Osteocyte (in vitro differentiated cells): ENCODE data around the gene CASTOR1. TPM values are rescaled to one million over a fixed set of nuclear protein-coding genes. Genes with fewer than 3 reads are reported as not detected.

Experiments
- DNase-seq: peaks from one replicate; pipeline ENCODE4 v3.0.0; 2021; ENCODE audit warnings: mixed read lengths; ENCODE audit not compliant: unreplicated experiment; ENCODE audit errors: extremely low spot score
- H3K27ac Mint-ChIP-seq: one replicate; pipeline ENCODE4 v1.8.0; 2021; ENCODE audit warnings: mild to moderate bottlenecking, mixed read lengths; ENCODE audit not compliant: unreplicated experiment
- H3K27me3 Mint-ChIP-seq: one replicate; pipeline ENCODE4 v1.8.0; 2021; ENCODE audit warnings: mixed read lengths; ENCODE audit not compliant: unreplicated experiment
- H3K36me3 Mint-ChIP-seq: one replicate; pipeline ENCODE4 v1.8.0; 2021; ENCODE audit warnings: mixed read lengths; ENCODE audit not compliant: unreplicated experiment
- H3K4me1 Mint-ChIP-seq: one replicate; pipeline ENCODE4 v1.8.0; 2021; ENCODE audit warnings: mixed read lengths; ENCODE audit not compliant: unreplicated experiment
- H3K4me3 Mint-ChIP-seq: one replicate; pipeline ENCODE4 v1.8.0; 2021; ENCODE audit warnings: mild to moderate bottlenecking, moderate library complexity, mixed read lengths; ENCODE audit not compliant: unreplicated experiment
- H3K9me3 Mint-ChIP-seq: one replicate; pipeline ENCODE4 v1.8.0; 2021; ENCODE audit warnings: mixed read lengths; ENCODE audit not compliant: unreplicated experiment
- CTCF ChIP-seq: fragments of 200-600 bp; sonication (generic); IDR thresholded peaks from 2 replicates; pipeline ENCODE4 v1.5.0; 2021; ENCODE audit warnings: antibody characterized with exemption, mild to moderate bottlenecking, moderate library complexity
- total RNA-seq: library from RNA; stranded (reverse); gene quantifications from 2 replicates; pipeline ENCODE4 v1.2.1, GENCODE V29; 2021

CASTOR1 gene
- total RNA-seq, 1 donor from 2014 or later: 12.2 TPM

GRCh38 chr22:30267382-30268302 is 21.7 kb downstream of the CASTOR1 start:
- Mint-ChIP-seq H3K9me3 (no peaks in the 10 kb centered on the region), H3K36me3 (no peaks in the 10 kb centered on the region), H3K27ac (no peak overlapping the region), H3K4me1 (peaks cover 6% of the 10 kb centered on the region), H3K4me3 (no peak overlapping the region), H3K27me3 (no peaks in the 10 kb centered on the region)
- no peak for DNase-seq
- TF ChIP-seq CTCF: no peak

DNA sequence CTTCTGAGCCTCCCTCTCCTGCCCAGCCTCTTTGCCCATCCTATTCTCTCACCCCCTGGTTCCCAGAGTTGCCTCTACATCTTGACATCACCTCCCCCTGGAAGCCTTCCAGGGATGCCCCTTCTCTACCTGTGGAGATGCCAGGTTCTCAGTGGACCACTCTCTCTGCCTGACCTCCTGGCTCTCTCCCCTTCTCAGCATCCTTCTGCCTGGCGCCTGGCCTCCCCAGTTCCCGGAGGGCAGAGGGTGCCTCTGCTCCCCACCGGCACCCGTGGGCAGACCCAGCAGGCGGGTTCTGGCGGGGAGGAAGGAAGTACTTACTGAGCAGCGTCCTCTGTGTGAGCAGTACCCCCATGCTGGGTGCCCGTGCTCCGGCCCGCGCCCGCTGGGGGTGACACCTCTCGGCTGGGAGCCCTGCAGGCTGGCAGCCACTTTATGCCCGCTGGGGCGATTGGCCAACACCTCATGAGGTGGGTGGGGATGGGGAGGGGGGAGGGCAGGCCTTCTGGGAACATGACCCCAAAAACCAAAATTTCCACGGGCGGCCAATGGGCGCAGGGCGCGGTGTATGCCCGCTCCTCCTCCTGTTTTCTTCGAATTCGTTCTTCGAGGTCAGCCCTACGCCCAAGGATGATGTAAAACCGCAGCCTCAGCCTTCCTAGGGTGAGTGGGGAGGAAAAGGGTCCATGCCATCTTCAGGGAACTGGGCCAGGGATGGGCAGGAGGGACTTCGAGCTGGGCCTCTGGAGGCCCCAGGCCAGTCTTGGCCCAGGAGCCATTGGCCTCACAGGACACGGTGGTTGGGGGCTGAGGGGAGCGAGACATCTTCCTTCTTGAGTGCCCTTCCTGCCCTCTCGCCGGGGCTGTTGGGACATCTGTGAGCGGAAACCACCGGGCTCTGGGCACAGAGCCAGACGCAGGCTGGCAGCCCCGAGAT is 22.6 kb downstream of the CASTOR1 start, which contains the start of gene OSM:
Gene OSM, minus strand, starts transcription at position 407 of the 937 bp plus-strand sequence. Its CDS starts 52 bp downstream, at position 355.
- no peak for DNase-seq
- Mint-ChIP-seq H3K4me3 (no peak within 1 kb of the TSS), H3K27me3 (no peaks in the 10 kb centered on the region), H3K36me3 (no peaks in the 10 kb centered on the region), H3K9me3 (no peaks in the 10 kb centered on the region), H3K4me1 (peaks cover 6% of the 10 kb centered on the region), H3K27ac (no peak within 1 kb of the TSS)
- TF ChIP-seq CTCF: no peak

- no peak for DNase-seq
- H3K27me3 Mint-ChIP-seq: no peaks in the 10 kb centered on the region
- H3K36me3 Mint-ChIP-seq: no peaks in the 10 kb centered on the region
- H3K4me3 Mint-ChIP-seq: no peak overlapping the region
- peaks cover 6% of the 10 kb centered on the region for H3K4me1 Mint-ChIP-seq
- H3K9me3 Mint-ChIP-seq: no peaks in the 10 kb centered on the region
- H3K27ac Mint-ChIP-seq: no peak overlapping the region
- no peak for TF ChIP-seq CTCF
These were observed 23.4 kb downstream of the CASTOR1 start for GRCh38 chr22:30265823-30266444.

DNA sequence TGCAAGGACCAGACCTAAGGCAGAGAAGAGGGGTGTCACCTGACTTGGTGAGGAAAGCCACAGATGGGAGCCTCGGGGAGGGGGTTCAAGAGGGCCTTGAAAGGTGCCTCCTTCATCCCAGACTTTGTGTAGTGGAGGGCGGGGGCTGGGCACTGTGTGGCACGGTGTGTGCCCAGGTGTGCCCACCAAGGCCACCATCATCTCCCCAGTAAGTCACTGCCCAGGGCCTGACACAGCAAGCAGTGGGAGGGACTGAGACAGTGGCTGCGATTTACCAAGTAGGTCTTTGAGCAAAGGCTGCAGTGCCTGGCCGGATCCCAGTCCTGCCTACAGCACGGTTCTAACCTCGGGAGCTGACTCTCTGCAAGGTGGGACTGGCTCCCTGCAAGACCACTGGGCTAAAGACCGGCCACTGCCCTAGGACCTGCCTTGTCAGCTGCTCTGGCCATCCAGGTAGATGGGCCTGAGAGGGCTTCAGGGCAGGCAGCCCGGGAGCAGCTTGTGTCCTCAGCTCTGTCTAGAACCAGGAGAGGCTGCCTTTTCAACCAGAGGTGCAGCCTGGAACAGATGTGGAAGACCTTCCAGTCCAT is 24.1 kb downstream of the CASTOR1 start:
- H3K9me3 Mint-ChIP-seq: no peaks in the 10 kb centered on the region
- TF ChIP-seq CTCF: no peak
- no peak overlapping the region for H3K27ac Mint-ChIP-seq
- no peak for DNase-seq
- peaks cover 6% of the 10 kb centered on the region for H3K4me1 Mint-ChIP-seq
- no peaks in the 10 kb centered on the region for H3K36me3 Mint-ChIP-seq
- no peak overlapping the region for H3K4me3 Mint-ChIP-seq
- no peaks in the 10 kb centered on the region for H3K27me3 Mint-ChIP-seq
